Prostate gland (tissue), 2 donors: ENCODE results near the gene MARCHF2.
"Not testable (repeated sequence)": the region's sequence is repeated elsewhere in the genome, so short reads cannot be mapped to it uniquely, and the experiment has no call there.

ENCODE experiments used
- POLR2A ChIP-seq: fragments of 450-650 bp; IDR thresholded peaks from one replicate; pipeline ENCODE4 v1.6.1; 2016; ENCODE audit warnings: antibody characterized with exemption, mild to moderate bottlenecking
- TF ChIP-seq, protein P1 (sequence below), 4 experiments: fragments of 200-600 bp in 2 of 4; fragments of 450-650 bp in 2 of 4; sonication (generic) in 2 of 4; IDR thresholded peaks; 1 replicate in 3 of 4; 2 replicates in 1 of 4; pipeline ENCODE4 v1.5.1; 2016 to 2019; ENCODE audit warnings: antibody characterized with exemption in 4 of 4, mild to moderate bottlenecking in 2 of 4, moderate library complexity in 2 of 4

DNA sequence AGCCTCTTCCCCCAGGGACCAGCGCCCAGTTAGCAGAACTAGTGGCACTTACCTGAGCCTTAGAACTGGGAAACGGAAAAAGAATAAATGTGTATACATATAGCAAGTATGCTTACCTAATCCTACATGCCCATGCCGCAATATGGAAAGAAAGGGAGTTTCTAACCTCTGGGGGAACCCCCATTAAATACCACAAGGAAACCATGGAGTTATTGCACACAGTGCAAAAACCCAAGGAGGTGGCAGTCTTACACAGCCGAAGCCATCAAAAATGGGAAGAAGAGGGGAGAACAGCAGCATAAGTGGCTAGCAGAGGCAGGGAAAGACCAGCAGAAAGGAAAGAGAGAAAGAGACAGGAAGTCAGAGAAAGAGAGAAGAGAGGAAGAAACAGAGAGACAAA is 28.5 kb upstream of the MARCHF2 start:
- TF ChIP-seq, protein P1, sequence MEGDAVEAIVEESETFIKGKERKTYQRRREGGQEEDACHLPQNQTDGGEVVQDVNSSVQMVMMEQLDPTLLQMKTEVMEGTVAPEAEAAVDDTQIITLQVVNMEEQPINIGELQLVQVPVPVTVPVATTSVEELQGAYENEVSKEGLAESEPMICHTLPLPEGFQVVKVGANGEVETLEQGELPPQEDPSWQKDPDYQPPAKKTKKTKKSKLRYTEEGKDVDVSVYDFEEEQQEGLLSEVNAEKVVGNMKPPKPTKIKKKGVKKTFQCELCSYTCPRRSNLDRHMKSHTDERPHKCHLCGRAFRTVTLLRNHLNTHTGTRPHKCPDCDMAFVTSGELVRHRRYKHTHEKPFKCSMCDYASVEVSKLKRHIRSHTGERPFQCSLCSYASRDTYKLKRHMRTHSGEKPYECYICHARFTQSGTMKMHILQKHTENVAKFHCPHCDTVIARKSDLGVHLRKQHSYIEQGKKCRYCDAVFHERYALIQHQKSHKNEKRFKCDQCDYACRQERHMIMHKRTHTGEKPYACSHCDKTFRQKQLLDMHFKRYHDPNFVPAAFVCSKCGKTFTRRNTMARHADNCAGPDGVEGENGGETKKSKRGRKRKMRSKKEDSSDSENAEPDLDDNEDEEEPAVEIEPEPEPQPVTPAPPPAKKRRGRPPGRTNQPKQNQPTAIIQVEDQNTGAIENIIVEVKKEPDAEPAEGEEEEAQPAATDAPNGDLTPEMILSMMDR (IDR thresholded peaks at IDR 0.05) = not testable (repeated sequence)
- not testable (repeated sequence) for TF ChIP-seq POLR2A
